WTC11 (cell line): ENCODE measurements around the gene KRT86. TPM values are rescaled to one million over a fixed set of nuclear protein-coding genes. Genes with fewer than 3 reads are reported as not detected.

Experiments
- ATAC-seq: fragments of 200-7000 bp; cut with Tn5 transposase; 2 replicates; pipeline ENCODE4 v1.10.0; 2021; ENCODE audit warnings: mild to moderate bottlenecking, moderate library complexity
- CTCF ChIA-PET: fragments of 300-600 bp; sonication (Branson Sonifier 250); formaldehyde crosslinking; loops from one replicate; lab custom pipeline; 2021; ENCODE audit warnings: antibody characterized with exemption; lab: Charles Lee
- POLR2A ChIA-PET: fragments of 350-600 bp; sonication (Branson Sonifier 250); formaldehyde crosslinking; loops from one replicate; lab custom pipeline; 2021; ENCODE audit warnings: antibody characterized with exemption; lab: Charles Lee
- DNase-seq: peaks from one replicate; pipeline ENCODE4 v3.0.0; 2021; ENCODE audit warnings: low spot score
- H3K27ac Mint-ChIP-seq: 2 replicates; pipeline ENCODE4 v1.8.0; 2021; ENCODE audit warnings: mixed read lengths
- H3K27me3 Mint-ChIP-seq: 2 replicates; pipeline ENCODE4 v1.8.0; 2021; ENCODE audit warnings: low read depth, mild to moderate bottlenecking, moderate library complexity, mixed read lengths
- H3K36me3 Mint-ChIP-seq: 2 replicates; pipeline ENCODE4 v1.8.0; 2021; ENCODE audit warnings: mixed read lengths
- H3K4me1 Mint-ChIP-seq: 2 replicates; pipeline ENCODE4 v1.8.0; 2022; ENCODE audit warnings: mixed read lengths
- H3K4me3 Mint-ChIP-seq: 2 replicates; pipeline ENCODE4 v1.8.0; 2021; ENCODE audit warnings: mild to moderate bottlenecking, moderate library complexity, mixed read lengths
- H3K9me3 Mint-ChIP-seq: 2 replicates; pipeline ENCODE4 v1.8.0; 2021; ENCODE audit warnings: mixed read lengths
- ARID4B ChIP-seq: sonication (generic); formaldehyde crosslinking; IDR thresholded peaks from 2 replicates; pipeline ENCODE4 v1.8.0; 2023; ENCODE audit warnings: missing genetic modification reagents, mild to moderate bottlenecking, borderline replicate concordance
- ATF2 ChIP-seq: sonication (generic); formaldehyde crosslinking; IDR thresholded peaks from 2 replicates; pipeline ENCODE4 v1.8.1; 2022; ENCODE audit warnings: low read depth, missing genetic modification reagents, borderline replicate concordance
- ATF3 ChIP-seq: sonication (generic); formaldehyde crosslinking; conservative IDR thresholded peaks from 2 replicates; pipeline ENCODE4 v1.8.1; 2022; ENCODE audit warnings: mild to moderate bottlenecking, missing genetic modification reagents
- CREB1 ChIP-seq: sonication (generic); formaldehyde crosslinking; IDR thresholded peaks from 2 replicates; pipeline ENCODE4 v1.8.0; 2023; ENCODE audit warnings: mild to moderate bottlenecking, missing genetic modification reagents
- HMGA2 ChIP-seq: fragments of 250-450 bp; sonication (Bioruptor Pico); IDR thresholded peaks from 2 replicates; pipeline ENCODE4 v1.4.0; 2021; ENCODE audit warnings: mild to moderate bottlenecking, moderate library complexity
- IRF1 ChIP-seq: sonication (generic); formaldehyde crosslinking; IDR thresholded peaks from 2 replicates; pipeline ENCODE4 v1.8.0; 2023; ENCODE audit warnings: missing genetic modification reagents
- JAZF1 ChIP-seq: fragments of 250-450 bp; sonication (Bioruptor Pico); IDR thresholded peaks from 2 replicates; pipeline ENCODE4 v1.9.0; 2021; ENCODE audit warnings: moderate library complexity, mild to moderate bottlenecking, inconsistent platforms
- KAT7 ChIP-seq: sonication (generic); formaldehyde crosslinking; IDR thresholded peaks from 2 replicates; pipeline ENCODE4 v1.8.1; 2023; ENCODE audit warnings: missing genetic modification reagents, mild to moderate bottlenecking, borderline replicate concordance
- MXD4 ChIP-seq: fragments of 250-450 bp; sonication (Bioruptor Pico); IDR thresholded peaks from 2 replicates; pipeline ENCODE4 v1.8.0; 2021; ENCODE audit warnings: mild to moderate bottlenecking, moderate library complexity, borderline replicate concordance
- NR1H2 ChIP-seq: sonication (generic); formaldehyde crosslinking; IDR thresholded peaks from 2 replicates; pipeline ENCODE4 v1.9.0; 2021; ENCODE audit warnings: mild to moderate bottlenecking, moderate library complexity, missing genetic modification reagents
- NR2C2 ChIP-seq: sonication (generic); formaldehyde crosslinking; IDR thresholded peaks from 2 replicates; pipeline ENCODE4 v1.8.0; 2022; ENCODE audit warnings: mild to moderate bottlenecking, missing genetic modification reagents
- PREB ChIP-seq: sonication (generic); formaldehyde crosslinking; IDR thresholded peaks from 2 replicates; pipeline ENCODE4 v1.8.1; 2022; ENCODE audit warnings: mild to moderate bottlenecking, missing genetic modification reagents, moderate library complexity, borderline replicate concordance
- TCF7 ChIP-seq: sonication (generic); formaldehyde crosslinking; IDR thresholded peaks from 2 replicates; pipeline ENCODE4 v1.8.0; 2022; ENCODE audit warnings: mild to moderate bottlenecking, low read depth, missing genetic modification reagents, moderate library complexity
- ZNF232 ChIP-seq: sonication (generic); formaldehyde crosslinking; IDR thresholded peaks from 2 replicates; pipeline ENCODE4 v1.8.0; 2022; ENCODE audit warnings: mild to moderate bottlenecking, missing genetic modification reagents
- ZNF281 ChIP-seq: sonication (generic); formaldehyde crosslinking; IDR thresholded peaks from 2 replicates; pipeline ENCODE4 v1.8.0; 2023; ENCODE audit warnings: mild to moderate bottlenecking, missing genetic modification reagents
- ZNF425 ChIP-seq: fragments of 250-450 bp; sonication (Bioruptor Pico); conservative IDR thresholded peaks from 2 replicates; pipeline ENCODE4 v1.9.0; 2021; ENCODE audit warnings: mild to moderate bottlenecking
- ZNF671 ChIP-seq: fragments of 250-450 bp; sonication (Bioruptor Pico); IDR thresholded peaks from 2 replicates; pipeline ENCODE4 v1.8.0; 2021; ENCODE audit warnings: mild to moderate bottlenecking
- ZSCAN18 ChIP-seq: fragments of 250-450 bp; sonication (Bioruptor Pico); IDR thresholded peaks from 2 replicates; pipeline ENCODE4 v2.1.2; 2022; ENCODE audit warnings: mild to moderate bottlenecking, moderate library complexity
- total RNA-seq: library from RNA; stranded (reverse); gene quantifications from 3 replicates; pipeline ENCODE4 v1.2.3, GENCODE V29; 2021

KRT86 gene
- total RNA-seq, 1 experiment from 2014 or later = 0.11 TPM

GRCh38 chr12:52347016-52347415 is 72.6 kb downstream of the KRT86 start:
- Mint-ChIP-seq H3K9me3 (peaks cover 13% of the 10 kb centered on the region), H3K27ac (no peak overlapping the region), H3K27me3 (no peaks in the 10 kb centered on the region), H3K36me3 (peaks cover 3% of the 10 kb centered on the region; the same call in 1 of the 2 replicates), H3K4me3 (no peak overlapping the region)
- ChIA-PET CTCF (interaction anchor here (1.2 kb wide), 1 partner anchor 191 kb away, joined by 5 read pairs; no protein-coding TSS in a partner anchor), POLR2A (no interaction called here)
- DNase-seq = no peak
- no peak for TF ChIP-seq ZNF425 (CRISPR knock-in tag)
- no peak for TF ChIP-seq PREB (CRISPR knock-in tag)
- TF ChIP-seq MXD4 = no peak
- TF ChIP-seq KAT7 = no peak
- no peak for TF ChIP-seq ZNF281
- TF ChIP-seq NR2C2 (CRISPR knock-in tag) = no peak
- TF ChIP-seq ZSCAN18 (CRISPR knock-in tag) = no peak
- TF ChIP-seq HMGA2 (CRISPR knock-in tag) = no peak
- no peak for TF ChIP-seq ZNF671 (CRISPR knock-in tag)
- TF ChIP-seq NR1H2 (CRISPR knock-in tag) = no peak
- no peak for TF ChIP-seq IRF1 (CRISPR knock-in tag)
- no peak for TF ChIP-seq JAZF1 (CRISPR knock-in tag)
- TF ChIP-seq ATF3 = no peak
- TF ChIP-seq, all 79 proteins: peak for 0
- no peaks in the 10 kb centered on the region for H3K4me1 Mint-ChIP-seq
- ATAC-seq = no peak

- no peak overlapping the region for H3K27ac Mint-ChIP-seq
- no peaks in the 10 kb centered on the region for H3K4me1 Mint-ChIP-seq
- ATAC-seq = no peak
- no peak overlapping the region for H3K4me3 Mint-ChIP-seq
- H3K9me3 Mint-ChIP-seq = peaks cover 12% of the 10 kb centered on the region
- no peaks in the 10 kb centered on the region for H3K27me3 Mint-ChIP-seq
- POLR2A ChIA-PET = interaction anchor here (0.7 kb wide), 1 partner anchor 1854 kb away, joined by 3 read pairs; no protein-coding TSS in a partner anchor
- DNase-seq = no peak
- CTCF ChIA-PET = interaction anchor here (0.5 to 1.4 kb wide), 7 partner anchors 14 to 651 kb away, joined by 3 to 6 read pairs (median 4); no protein-coding TSS in a partner anchor
- peaks cover 3% of the 10 kb centered on the region; the same call in 1 of the 2 replicates for H3K36me3 Mint-ChIP-seq
- no peak for TF ChIP-seq ZNF232 (CRISPR knock-in tag)
- TF ChIP-seq TCF7 (CRISPR knock-in tag) = no peak
- TF ChIP-seq ATF2 (CRISPR knock-in tag) = no peak
- TF ChIP-seq CREB1 (CRISPR knock-in tag) = no peak
- TF ChIP-seq JAZF1 (CRISPR knock-in tag) = no peak
- no peak for TF ChIP-seq HMGA2 (CRISPR knock-in tag)
- no peak for TF ChIP-seq ARID4B (CRISPR knock-in tag)
Measured at GRCh38 chr12:52347551-52348510, 73.4 kb downstream of the KRT86 start.
